ENCODE measurements around the gene IDNK.

DNA sequence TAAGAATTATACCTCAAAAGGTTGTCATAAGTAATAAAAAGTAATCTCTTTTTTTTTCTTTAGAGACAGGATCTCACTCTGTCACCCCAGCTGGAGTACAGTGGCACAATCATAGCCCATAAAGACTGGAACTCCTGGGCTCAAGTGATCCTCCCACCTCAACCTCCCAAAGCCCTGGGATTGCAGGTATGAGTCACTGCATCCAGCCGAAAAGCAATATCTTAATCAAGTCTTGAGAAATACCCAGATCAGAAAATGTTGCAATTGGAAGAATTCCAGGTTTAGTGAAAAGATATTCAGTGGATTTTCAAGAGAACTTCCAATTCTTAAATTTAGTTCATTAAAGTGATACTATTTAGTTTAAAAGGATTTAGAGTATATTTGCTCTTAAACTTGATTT is 40.9 kb upstream of the IDNK start:
- TF ChIP-seq GATA2 (IDR thresholded peaks at IDR 0.05; ENCODE audit: low read depth, low read length) (no peak), GATA3 (IDR thresholded peaks at IDR 0.05; ENCODE audit: low read depth, low read length) (no peak)
